Erythroblast (primary cell): ENCODE results near the gene RNPS1.

Source experiments
- GATA1 ChIP-seq: IDR thresholded peaks from 2 replicates; pipeline ENCODE4 v1.6.1; 2011; ENCODE audit warnings: low read depth, mild to moderate bottlenecking, control low read depth, low read length, moderate library complexity
- POLR2A ChIP-seq: IDR thresholded peaks from 2 replicates; pipeline ENCODE4 v1.6.1; 2011; ENCODE audit warnings: mild to moderate bottlenecking, low read length

DNA sequence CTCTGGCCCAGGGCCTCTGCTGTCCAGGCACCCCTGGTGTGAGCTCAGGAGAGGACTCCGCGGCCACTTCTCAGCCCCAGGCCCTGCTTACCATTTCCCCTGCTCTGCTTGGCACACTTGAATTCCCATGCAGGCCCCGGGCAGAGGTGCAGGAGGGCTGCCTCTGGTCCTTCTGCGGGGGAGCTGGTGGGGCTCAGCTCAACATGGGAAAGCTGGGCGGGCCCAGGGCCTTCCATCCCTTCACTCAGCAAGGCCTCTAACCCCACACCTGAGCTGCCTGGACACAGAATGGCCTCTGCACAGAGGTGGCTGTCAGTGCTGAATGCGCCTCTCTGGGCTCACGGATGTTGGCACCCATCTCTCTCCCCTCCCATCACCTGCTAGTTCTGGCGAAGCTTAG is 12.5 kb upstream of the RNPS1 start:
- no peak for TF ChIP-seq POLR2A
- TF ChIP-seq GATA1: no peak
